Heart left ventricle (tissue), 13 donors: Measurements from ENCODE around the gene CHMP4B.
A peak's percentile ranks its signal among the peaks of the same experiment; 100 is the strongest.

Experiments
- CTCF ChIP-seq, 12 donors: fragments of 200-600 bp; sonication (generic) in 4 of 12; IDR thresholded peaks; one replicate each; pipeline versions ENCODE4 v1.5.0 to v1.8.0; 2018 to 2022; ENCODE audit warnings: antibody characterized with exemption in 12 of 12, mild to moderate bottlenecking in 5 of 12
- POLR2A ChIP-seq, 2 donors: fragments of 450-650 bp; IDR thresholded peaks; one replicate each; pipeline ENCODE4 v1.6.1; 2017; ENCODE audit warnings: antibody characterized with exemption in 2 of 2, mild to moderate bottlenecking in 2 of 2, moderate library complexity in 2 of 2
- donor health status: ischemic (EF 13 %, LVEDD 7.1; RV severe dilation, severe dysfunction).
- donor health status: DM: no; HTN: yes; CAD: no.
- donor health status: DM: no; HTN: no; CAD: no.
- donor health status: ischemic (EF 25% LVEDD 6.9; RV normal size, moderate dysfunction).
- donor health status: ischemic (EF 25% LVEDD 5.7; RV mildly dilated, moderate dysfunction).
- donor health status: ischemic (EF 35%, LVEDD 5.7; RV mildly dilated, moderate dysfunction).
- donor health status: nonischemic (EF 11% LVEDD 7.7; RV severe dilation, severe dysfunction).
- donor health status: DM: yes; HTN: yes; CAD: no.
- donor health status: PGD.
- donor health status: ischemic (EF 29% LVEDD 5.4; RV normal size, mild dysfunction).
- donor health status: nonischemic (EF 23%, LVEDD 6.1; RV moderate dilation, normal function).

GRCh38 chr20:33862709-33863403 is 51.7 kb downstream of the CHMP4B start:
- peak; percentile 49 to 76 (median 65) for TF ChIP-seq CTCF (IDR thresholded peaks at IDR 0.05)
- TF ChIP-seq POLR2A (IDR thresholded peaks at IDR 0.05) = no peak
